Mesenchymal stem cell (in vitro differentiated cells and primary cell): Measurements from ENCODE around the gene INVS.

Source experiments
- DNase-seq: peaks from one replicate; pipeline ENCODE4 v3.0.0-alpha.2; 2013
- H2AFZ ChIP-seq: one replicate; pipeline ENCODE4 v1.6.1; 2013; ENCODE audit warnings: low read depth, mild to moderate bottlenecking, control low read depth, inconsistent platforms, low read length, moderate library complexity
- H2AK5ac ChIP-seq: 2 replicates; pipeline ENCODE4 v1.6.1; 2013; ENCODE audit warnings: low read length, moderate library complexity, mild to moderate bottlenecking, inconsistent platforms; ENCODE audit not compliant: severe bottlenecking
- H2BK120ac ChIP-seq: one replicate; pipeline ENCODE4 v1.6.1; 2013; ENCODE audit warnings: low read depth, mild to moderate bottlenecking, inconsistent platforms, low read length, moderate library complexity
- H2BK12ac ChIP-seq, 2 experiments: one replicate each; pipeline ENCODE4 v1.6.1; 2013; ENCODE audit warnings: inconsistent platforms in 2 of 2, low read length in 2 of 2, mild to moderate bottlenecking in 2 of 2, moderate library complexity in 2 of 2, control low read depth in 1 of 2
- H2BK15ac ChIP-seq: one replicate; pipeline ENCODE4 v1.6.1; 2013; ENCODE audit warnings: mild to moderate bottlenecking, low read depth, inconsistent platforms; ENCODE audit not compliant: poor library complexity, severe bottlenecking
- H2BK5ac ChIP-seq: 2 replicates; pipeline ENCODE4 v1.6.1; 2013; ENCODE audit warnings: low read depth, mild to moderate bottlenecking, low read length, control low read depth, inconsistent platforms; ENCODE audit not compliant: poor library complexity, severe bottlenecking
- H3K14ac ChIP-seq, 2 experiments: one replicate each; pipeline ENCODE4 v1.6.1; 2013; ENCODE audit warnings: inconsistent platforms in 2 of 2, low read length in 2 of 2, control low read depth in 1 of 2, mild to moderate bottlenecking in 1 of 2, moderate library complexity in 1 of 2
- H3K18ac ChIP-seq, 2 experiments: one replicate each; pipeline ENCODE4 v1.6.1; 2013; ENCODE audit warnings: inconsistent platforms in 2 of 2, low read length in 2 of 2, control low read depth in 1 of 2, low read depth in 1 of 2, mild to moderate bottlenecking in 1 of 2
- H3K23ac ChIP-seq, 2 experiments: one replicate each; pipeline ENCODE4 v1.6.1; 2013; ENCODE audit warnings: inconsistent platforms in 2 of 2, low read length in 2 of 2, mild to moderate bottlenecking in 2 of 2, moderate library complexity in 2 of 2, control low read depth in 1 of 2
- H3K27ac ChIP-seq: 2 replicates; pipeline ENCODE4 v1.5.1; 2013; ENCODE audit warnings: mild to moderate bottlenecking, moderate library complexity, low read length, control low read depth, inconsistent platforms; ENCODE audit not compliant: poor library complexity, severe bottlenecking
- H3K27me3 ChIP-seq, 2 experiments: 2 replicates each; pipeline versions ENCODE4 v1.6.1 to v1.7.0; 2013; ENCODE audit warnings: low read length in 2 of 2, mild to moderate bottlenecking in 2 of 2, moderate library complexity in 2 of 2, control low read depth in 1 of 2, inconsistent platforms in 1 of 2; ENCODE audit not compliant: control insufficient read depth in 1 of 2, insufficient read depth in 1 of 2
- H3K36me3 ChIP-seq, 2 experiments: 2 replicates each; pipeline versions ENCODE4 v1.6.1 to v1.7.0; 2013; ENCODE audit warnings: low read length in 2 of 2, control low read depth in 1 of 2, inconsistent platforms in 1 of 2, low read depth in 1 of 2, mild to moderate bottlenecking in 1 of 2; ENCODE audit not compliant: insufficient read depth in 2 of 2, control insufficient read depth in 1 of 2
- H3K4ac ChIP-seq, 2 experiments: one replicate each; pipeline ENCODE4 v1.6.1; 2013; ENCODE audit warnings: inconsistent platforms in 2 of 2, low read length in 2 of 2, mild to moderate bottlenecking in 2 of 2, moderate library complexity in 2 of 2, control low read depth in 1 of 2, low read depth in 1 of 2
- H3K4me1 ChIP-seq: 2 replicates; pipeline ENCODE4 v1.6.1; 2013; ENCODE audit warnings: low read depth, low read length, control low read depth; ENCODE audit not compliant: control insufficient read depth, insufficient read depth
- H3K4me2 ChIP-seq: 2 replicates; pipeline ENCODE4 v1.6.1; 2013; ENCODE audit warnings: low read length, mild to moderate bottlenecking, inconsistent platforms; ENCODE audit not compliant: poor library complexity, severe bottlenecking
- H3K4me3 ChIP-seq, 2 experiments: 2 replicates each; pipeline versions ENCODE4 v1.5.1 to v1.7.0; 2013; ENCODE audit warnings: low read length in 2 of 2, mild to moderate bottlenecking in 2 of 2, control low read depth in 1 of 2, low read depth in 1 of 2; ENCODE audit not compliant: insufficient read depth in 1 of 2
- H3K79me1 ChIP-seq: replicated peaks from 2 replicates; pipeline ENCODE4 v1.6.1; 2013; ENCODE audit warnings: mild to moderate bottlenecking, control low read depth, low read length, inconsistent platforms; ENCODE audit not compliant: poor library complexity, severe bottlenecking
- H3K9ac ChIP-seq: 2 replicates; pipeline ENCODE4 v1.7.0; 2013; ENCODE audit warnings: mild to moderate bottlenecking, low read length, moderate library complexity
- H3K9me3 ChIP-seq: 2 replicates; pipeline ENCODE4 v1.7.0; 2013; ENCODE audit warnings: mild to moderate bottlenecking, low read length; ENCODE audit not compliant: control insufficient read depth
- H4K8ac ChIP-seq: one replicate; pipeline ENCODE4 v1.6.1; 2013; ENCODE audit warnings: inconsistent platforms, mild to moderate bottlenecking, low read length, moderate library complexity
- H4K91ac ChIP-seq: one replicate; pipeline ENCODE4 v1.6.1; 2013; ENCODE audit warnings: mild to moderate bottlenecking, low read length, inconsistent platforms
- WGBS: methylation state at CpG from one replicate; pipeline ENCODE4 v1.1.7; 2013; ENCODE audit warnings: mixed read lengths; 5-methylcytosine and 5-hydroxymethylcytosine counted together

The INVS gene

DNA sequence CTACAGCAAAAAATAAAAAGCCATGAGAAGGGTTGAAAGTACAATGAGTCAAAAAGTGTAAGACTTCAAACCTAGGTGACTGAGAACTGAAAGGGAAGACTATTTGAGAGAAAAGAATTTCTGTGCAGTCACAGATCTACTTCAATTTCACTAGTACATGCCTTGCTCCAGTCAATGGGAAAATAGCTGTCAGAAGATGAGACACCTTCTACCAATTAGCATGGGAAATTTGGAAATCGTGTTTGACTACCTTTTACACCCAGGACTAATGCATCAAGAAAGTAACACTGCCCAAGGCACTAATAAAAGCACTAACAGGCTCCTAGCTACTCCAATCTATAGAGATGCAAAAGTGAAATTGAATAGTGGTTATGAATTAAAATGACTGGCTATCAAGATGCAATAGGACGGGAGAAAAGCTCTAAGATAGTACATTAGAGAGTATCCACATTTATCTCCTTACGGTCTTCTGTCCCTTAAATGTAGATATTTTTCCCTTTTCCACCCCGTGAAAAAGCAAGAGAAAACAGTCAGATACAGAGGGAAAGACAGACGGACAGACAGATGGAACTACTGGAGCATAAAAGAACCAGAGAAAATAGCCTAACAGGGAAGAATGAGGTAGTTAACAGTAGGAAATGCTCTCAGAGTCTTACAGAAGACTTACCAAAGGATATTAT, 15.5 kb upstream of the INVS start:
- peaks cover 8% of the 10 kb centered on the region for H3K79me1 ChIP-seq
- no peak overlapping the region for H3K4ac ChIP-seq
- H2BK5ac ChIP-seq: no peak overlapping the region
- no peaks in the 10 kb centered on the region for H3K36me3 ChIP-seq
- no peak overlapping the region for H4K8ac ChIP-seq
- H3K4me2 ChIP-seq: no peak overlapping the region
- H3K9ac ChIP-seq: no peak overlapping the region
- no peak overlapping the region for H2BK15ac ChIP-seq
- DNase-seq: no peak
- no peaks in the 10 kb centered on the region for H3K4me1 ChIP-seq
- no peak overlapping the region for H3K4me3 ChIP-seq
- H3K14ac ChIP-seq: no peak overlapping the region
- no peak overlapping the region for H2BK120ac ChIP-seq
- H3K23ac ChIP-seq: no peak overlapping the region
- H2AFZ ChIP-seq: no peak overlapping the region
- H4K91ac ChIP-seq: no peak overlapping the region
- H3K9me3 ChIP-seq: no peaks in the 10 kb centered on the region
- H3K18ac ChIP-seq: no peak overlapping the region
- H2AK5ac ChIP-seq: no peak overlapping the region
- WGBS: 62% methylated on average over 3 of the region's 5 CpGs
- no peak overlapping the region for H2BK12ac ChIP-seq
- no peak overlapping the region for H3K27ac ChIP-seq
- H3K27me3 ChIP-seq: no peaks in the 10 kb centered on the region

DNA sequence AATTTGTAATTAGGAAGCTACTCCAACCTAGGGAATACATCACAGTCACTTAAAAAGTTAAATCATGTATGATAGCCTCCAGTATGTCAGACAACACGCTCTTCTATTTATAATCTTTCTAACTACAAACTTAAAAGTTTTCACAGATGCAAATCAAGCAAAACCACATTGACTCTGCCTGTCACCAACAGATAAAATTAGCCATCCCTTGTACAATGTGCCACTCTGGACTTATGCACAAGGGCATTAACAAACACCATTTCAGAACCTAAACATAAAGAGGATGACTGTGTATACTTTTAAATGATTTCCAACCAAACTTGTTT, 15.0 kb upstream of the INVS start:
- Histone ChIP-seq H3K9me3 (no peaks in the 10 kb centered on the region), H2BK15ac (no peak overlapping the region), H3K4me1 (no peaks in the 10 kb centered on the region), H3K4me3 (no peak overlapping the region), H3K27ac (no peak overlapping the region), H2BK120ac (no peak overlapping the region), H2AK5ac (no peak overlapping the region), H4K8ac (no peak overlapping the region), H3K9ac (no peak overlapping the region), H2BK12ac (no peak overlapping the region), H3K23ac (no peak overlapping the region), H3K79me1 (peaks cover 8% of the 10 kb centered on the region), H2AFZ (no peak overlapping the region), H3K4me2 (no peak overlapping the region), H4K91ac (no peak overlapping the region), H2BK5ac (no peak overlapping the region), H3K18ac (no peak overlapping the region), H3K14ac (no peak overlapping the region), H3K36me3 (no peaks in the 10 kb centered on the region), H3K27me3 (no peaks in the 10 kb centered on the region), H3K4ac (no peak overlapping the region)
- WGBS: 97% methylated on average over 1 of the region's 1 CpG
- DNase-seq: no peak

DNA sequence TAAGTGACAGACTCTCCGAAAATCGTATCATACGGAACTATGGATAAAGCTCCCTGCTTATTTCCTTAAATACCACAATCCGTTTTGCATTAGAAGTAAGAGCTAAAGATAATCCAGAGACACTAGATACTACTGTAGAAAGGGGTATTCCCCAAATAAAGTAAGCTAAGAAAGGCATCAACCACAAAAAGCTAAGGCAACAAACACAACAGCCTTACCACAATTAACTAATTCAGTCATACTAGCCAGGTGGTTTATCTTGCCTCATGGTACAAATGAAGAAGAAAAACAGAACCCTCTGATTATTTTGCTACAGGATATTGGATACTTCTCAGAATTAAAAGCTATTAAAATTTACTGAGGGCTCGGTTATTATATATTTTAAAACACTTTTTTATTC, 14.3 kb upstream of the INVS start:
- no peak overlapping the region for H2AFZ ChIP-seq
- H3K4me1 ChIP-seq: no peaks in the 10 kb centered on the region
- WGBS: 100% methylated on average over 3 of the region's 5 CpGs
- DNase-seq: no peak
- no peaks in the 10 kb centered on the region for H3K9me3 ChIP-seq
- no peak overlapping the region for H3K18ac ChIP-seq
- no peak overlapping the region for H2BK120ac ChIP-seq
- no peak overlapping the region for H3K14ac ChIP-seq
- no peak overlapping the region for H3K9ac ChIP-seq
- H3K27me3 ChIP-seq: no peaks in the 10 kb centered on the region
- H3K23ac ChIP-seq: no peak overlapping the region
- no peak overlapping the region for H4K8ac ChIP-seq
- no peak overlapping the region for H2BK15ac ChIP-seq
- no peak overlapping the region for H3K4ac ChIP-seq
- no peaks in the 10 kb centered on the region for H3K36me3 ChIP-seq
- no peak overlapping the region for H2BK12ac ChIP-seq
- H2AK5ac ChIP-seq: no peak overlapping the region
- no peak overlapping the region for H2BK5ac ChIP-seq
- H3K27ac ChIP-seq: no peak overlapping the region
- H3K79me1 ChIP-seq: peaks cover 5% of the 10 kb centered on the region
- H3K4me3 ChIP-seq: no peak overlapping the region
- H3K4me2 ChIP-seq: no peak overlapping the region
- H4K91ac ChIP-seq: no peak overlapping the region

DNA sequence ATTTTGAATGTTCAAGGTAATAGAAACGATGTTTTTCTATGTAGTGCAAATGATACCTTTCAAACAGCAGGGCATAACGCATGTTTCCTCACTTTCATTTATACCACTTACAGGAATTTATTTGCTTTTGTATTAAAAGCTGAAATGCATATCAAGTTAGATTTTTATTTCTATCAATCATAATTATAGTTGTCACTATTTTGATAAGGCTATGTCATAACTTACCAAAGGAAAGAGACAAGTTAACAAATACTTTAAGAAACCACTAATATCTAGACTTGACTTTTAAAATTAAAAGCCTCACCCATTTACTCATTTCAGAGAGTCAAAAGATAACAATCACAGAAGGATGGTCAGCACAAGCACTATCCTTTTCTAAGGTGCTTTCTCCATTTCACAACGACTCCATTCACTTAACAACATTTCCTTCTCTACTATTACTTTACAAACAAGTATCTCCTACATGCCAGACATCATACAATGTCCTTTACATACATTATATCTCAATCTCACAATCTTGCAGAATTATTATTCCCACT, 12.9 kb upstream of the INVS start:
- H2AK5ac ChIP-seq: no peak overlapping the region
- no peak overlapping the region for H3K9ac ChIP-seq
- no peak overlapping the region for H3K23ac ChIP-seq
- H3K27me3 ChIP-seq: no peaks in the 10 kb centered on the region
- H3K27ac ChIP-seq: no peak overlapping the region
- H2BK120ac ChIP-seq: no peak overlapping the region
- H3K9me3 ChIP-seq: no peaks in the 10 kb centered on the region
- H3K36me3 ChIP-seq: no peaks in the 10 kb centered on the region
- DNase-seq: no peak
- H3K4me2 ChIP-seq: no peak overlapping the region
- H3K4ac ChIP-seq: no peak overlapping the region
- no peak overlapping the region for H3K18ac ChIP-seq
- H2BK12ac ChIP-seq: no peak overlapping the region
- H3K14ac ChIP-seq: no peak overlapping the region
- no peak overlapping the region for H4K8ac ChIP-seq
- peaks cover 6% of the 10 kb centered on the region for H3K79me1 ChIP-seq
- WGBS: 92% methylated on average over 1 of the region's 3 CpGs
- H4K91ac ChIP-seq: no peak overlapping the region
- H2AFZ ChIP-seq: no peak overlapping the region
- H3K4me1 ChIP-seq: no peaks in the 10 kb centered on the region
- H2BK5ac ChIP-seq: no peak overlapping the region
- H2BK15ac ChIP-seq: no peak overlapping the region
- no peak overlapping the region for H3K4me3 ChIP-seq
